DOHH2 (cell line): ENCODE measurements around the gene CARMIL1.

Source experiments
- CTCF ChIP-seq: fragments of 200-600 bp; sonication (generic); IDR thresholded peaks from one replicate; pipeline ENCODE4 v1.5.1; 2014; ENCODE audit warnings: antibody characterized with exemption, mild to moderate bottlenecking, low read depth, low read length; ENCODE audit not compliant: poor library complexity, severe bottlenecking
- EZH2phosphoT487 ChIP-seq: fragments of 200-600 bp; sonication (generic); IDR thresholded peaks from 2 replicates; pipeline ENCODE4 v1.6.1; 2017; ENCODE audit warnings: borderline replicate concordance, mild to moderate bottlenecking, antibody characterized with exemption, low read length, moderate library complexity, mixed read lengths

GRCh38 chr6:25536781-25537180, 257.6 kb downstream of the CARMIL1 start:
- TF ChIP-seq CTCF (no peak), EZH2phosphoT487 (no peak)
